SK-N-SH treated with all-trans-retinoic acid at 6 μM for 48 hours (cell line): Measurements from ENCODE around the gene PSEN2.

Source experiments
- ARNTL ChIP-seq: fragments of 450-650 bp; formaldehyde crosslinking; IDR thresholded peaks from 2 replicates; pipeline ENCODE4 v1.5.0; 2020; ENCODE audit warnings: low read depth, mild to moderate bottlenecking, moderate library complexity, borderline replicate concordance
- GLIS3 ChIP-seq: fragments of 250-450 bp; sonication (Bioruptor Pico); IDR thresholded peaks from 2 replicates; pipeline ENCODE4 v1.5.0; 2020; ENCODE audit warnings: mild to moderate bottlenecking, moderate library complexity
- ISL1 ChIP-seq: fragments of 250-450 bp; sonication (Bioruptor Pico); IDR thresholded peaks from 2 replicates; pipeline ENCODE4 v2.1.2; 2022; ENCODE audit warnings: mild to moderate bottlenecking, moderate library complexity
- OSR1 ChIP-seq: fragments of 250-450 bp; sonication (Bioruptor Pico); IDR thresholded peaks from 2 replicates; pipeline ENCODE4 v1.8.0; 2022; ENCODE audit warnings: moderate library complexity, mild to moderate bottlenecking, inconsistent platforms
- ZFP3 ChIP-seq: fragments of 250-450 bp; sonication (Bioruptor Pico); IDR thresholded peaks from 2 replicates; pipeline ENCODE4 v1.5.0; 2020; ENCODE audit warnings: mild to moderate bottlenecking, moderate library complexity
- ZNF565 ChIP-seq: fragments of 450-650 bp; formaldehyde crosslinking; conservative IDR thresholded peaks from 2 replicates; pipeline ENCODE4 v1.5.0; 2020; ENCODE audit warnings: low read depth, mild to moderate bottlenecking, moderate library complexity
- TF ChIP-seq, protein P1 (sequence below): fragments of 250-450 bp; sonication (Bioruptor Pico); IDR thresholded peaks from 2 replicates; pipeline ENCODE4 v1.8.0; 2020; ENCODE audit warnings: mild to moderate bottlenecking, moderate library complexity, borderline replicate concordance
- TF ChIP-seq, protein P2 (sequence below): fragments of 250-450 bp; sonication (Bioruptor Pico); IDR thresholded peaks from 2 replicates; pipeline ENCODE4 v1.5.1; 2021; ENCODE audit warnings: mild to moderate bottlenecking, moderate library complexity
- TF ChIP-seq, protein P3 (sequence below): fragments of 250-450 bp; sonication (Bioruptor Pico); IDR thresholded peaks from 2 replicates; pipeline ENCODE4 v1.5.0; 2020; ENCODE audit warnings: mild to moderate bottlenecking, moderate library complexity

DNA sequence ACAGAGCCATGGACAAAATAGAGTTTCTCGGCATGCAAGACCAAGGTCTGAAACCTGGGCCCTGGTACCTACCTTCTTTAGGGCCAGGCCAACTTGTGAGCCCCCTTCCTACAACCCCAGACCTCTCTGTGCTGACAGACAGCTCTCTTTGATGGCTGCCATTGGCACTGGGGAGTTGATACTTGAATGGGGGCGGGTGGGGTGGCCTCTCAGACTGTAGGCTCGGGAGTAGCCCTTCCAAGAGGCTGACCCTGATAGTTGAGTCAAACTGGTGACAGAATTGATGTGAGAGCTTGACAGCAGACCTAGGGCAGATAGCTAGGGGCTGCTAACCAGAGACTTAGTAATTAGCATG is 44.7 kb upstream of the PSEN2 start:
- TF ChIP-seq OSR1 (no peak), ZNF565 (CRISPR knock-in tag) (no peak), ISL1 (CRISPR knock-in tag) (no peak), GLIS3 (CRISPR knock-in tag) (no peak), ZFP3 (CRISPR knock-in tag) (no peak), ARNTL (no peak)
- TF ChIP-seq, protein P1, sequence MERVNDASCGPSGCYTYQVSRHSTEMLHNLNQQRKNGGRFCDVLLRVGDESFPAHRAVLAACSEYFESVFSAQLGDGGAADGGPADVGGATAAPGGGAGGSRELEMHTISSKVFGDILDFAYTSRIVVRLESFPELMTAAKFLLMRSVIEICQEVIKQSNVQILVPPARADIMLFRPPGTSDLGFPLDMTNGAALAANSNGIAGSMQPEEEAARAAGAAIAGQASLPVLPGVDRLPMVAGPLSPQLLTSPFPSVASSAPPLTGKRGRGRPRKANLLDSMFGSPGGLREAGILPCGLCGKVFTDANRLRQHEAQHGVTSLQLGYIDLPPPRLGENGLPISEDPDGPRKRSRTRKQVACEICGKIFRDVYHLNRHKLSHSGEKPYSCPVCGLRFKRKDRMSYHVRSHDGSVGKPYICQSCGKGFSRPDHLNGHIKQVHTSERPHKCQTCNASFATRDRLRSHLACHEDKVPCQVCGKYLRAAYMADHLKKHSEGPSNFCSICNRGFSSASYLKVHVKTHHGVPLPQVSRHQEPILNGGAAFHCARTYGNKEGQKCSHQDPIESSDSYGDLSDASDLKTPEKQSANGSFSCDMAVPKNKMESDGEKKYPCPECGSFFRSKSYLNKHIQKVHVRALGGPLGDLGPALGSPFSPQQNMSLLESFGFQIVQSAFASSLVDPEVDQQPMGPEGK, result no peak
- TF ChIP-seq, protein P2, sequence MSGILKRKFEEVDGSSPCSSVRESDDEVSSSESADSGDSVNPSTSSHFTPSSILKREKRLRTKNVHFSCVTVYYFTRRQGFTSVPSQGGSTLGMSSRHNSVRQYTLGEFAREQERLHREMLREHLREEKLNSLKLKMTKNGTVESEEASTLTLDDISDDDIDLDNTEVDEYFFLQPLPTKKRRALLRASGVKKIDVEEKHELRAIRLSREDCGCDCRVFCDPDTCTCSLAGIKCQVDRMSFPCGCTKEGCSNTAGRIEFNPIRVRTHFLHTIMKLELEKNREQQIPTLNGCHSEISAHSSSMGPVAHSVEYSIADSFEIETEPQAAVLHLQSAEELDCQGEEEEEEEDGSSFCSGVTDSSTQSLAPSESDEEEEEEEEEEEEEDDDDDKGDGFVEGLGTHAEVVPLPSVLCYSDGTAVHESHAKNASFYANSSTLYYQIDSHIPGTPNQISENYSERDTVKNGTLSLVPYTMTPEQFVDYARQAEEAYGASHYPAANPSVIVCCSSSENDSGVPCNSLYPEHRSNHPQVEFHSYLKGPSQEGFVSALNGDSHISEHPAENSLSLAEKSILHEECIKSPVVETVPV (CRISPR knock-in tag), result no peak
- TF ChIP-seq, protein P3, sequence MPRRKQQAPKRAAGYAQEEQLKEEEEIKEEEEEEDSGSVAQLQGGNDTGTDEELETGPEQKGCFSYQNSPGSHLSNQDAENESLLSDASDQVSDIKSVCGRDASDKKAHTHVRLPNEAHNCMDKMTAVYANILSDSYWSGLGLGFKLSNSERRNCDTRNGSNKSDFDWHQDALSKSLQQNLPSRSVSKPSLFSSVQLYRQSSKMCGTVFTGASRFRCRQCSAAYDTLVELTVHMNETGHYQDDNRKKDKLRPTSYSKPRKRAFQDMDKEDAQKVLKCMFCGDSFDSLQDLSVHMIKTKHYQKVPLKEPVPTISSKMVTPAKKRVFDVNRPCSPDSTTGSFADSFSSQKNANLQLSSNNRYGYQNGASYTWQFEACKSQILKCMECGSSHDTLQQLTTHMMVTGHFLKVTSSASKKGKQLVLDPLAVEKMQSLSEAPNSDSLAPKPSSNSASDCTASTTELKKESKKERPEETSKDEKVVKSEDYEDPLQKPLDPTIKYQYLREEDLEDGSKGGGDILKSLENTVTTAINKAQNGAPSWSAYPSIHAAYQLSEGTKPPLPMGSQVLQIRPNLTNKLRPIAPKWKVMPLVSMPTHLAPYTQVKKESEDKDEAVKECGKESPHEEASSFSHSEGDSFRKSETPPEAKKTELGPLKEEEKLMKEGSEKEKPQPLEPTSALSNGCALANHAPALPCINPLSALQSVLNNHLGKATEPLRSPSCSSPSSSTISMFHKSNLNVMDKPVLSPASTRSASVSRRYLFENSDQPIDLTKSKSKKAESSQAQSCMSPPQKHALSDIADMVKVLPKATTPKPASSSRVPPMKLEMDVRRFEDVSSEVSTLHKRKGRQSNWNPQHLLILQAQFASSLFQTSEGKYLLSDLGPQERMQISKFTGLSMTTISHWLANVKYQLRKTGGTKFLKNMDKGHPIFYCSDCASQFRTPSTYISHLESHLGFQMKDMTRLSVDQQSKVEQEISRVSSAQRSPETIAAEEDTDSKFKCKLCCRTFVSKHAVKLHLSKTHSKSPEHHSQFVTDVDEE (CRISPR knock-in tag), result no peak
